Midbrain (tissue), 1 donor: ENCODE data around the gene SPAG9.
A peak's percentile ranks its signal among the peaks of the same experiment; 100 is the strongest.
"Not testable (repeated sequence)": the region's sequence is repeated elsewhere in the genome, so short reads cannot be mapped to it uniquely, and the experiment has no call there.

Experiments
- DNase-seq: peaks from one replicate; lab custom pipeline; 2025; lab: John Stamatoyannopoulos, UW

Gene SPAG9

GRCh38 chr17:51088287-51088686 lies 32.4 kb downstream of the SPAG9 start:
- DNase-seq = no peak

GRCh38 chr17:51087072-51087757 lies 33.5 kb downstream of the SPAG9 start:
- DNase-seq = no peak

- DNase-seq = no peak
Measured at GRCh38 chr17:51085150-51085805, 35.4 kb downstream of the SPAG9 start.

DNA sequence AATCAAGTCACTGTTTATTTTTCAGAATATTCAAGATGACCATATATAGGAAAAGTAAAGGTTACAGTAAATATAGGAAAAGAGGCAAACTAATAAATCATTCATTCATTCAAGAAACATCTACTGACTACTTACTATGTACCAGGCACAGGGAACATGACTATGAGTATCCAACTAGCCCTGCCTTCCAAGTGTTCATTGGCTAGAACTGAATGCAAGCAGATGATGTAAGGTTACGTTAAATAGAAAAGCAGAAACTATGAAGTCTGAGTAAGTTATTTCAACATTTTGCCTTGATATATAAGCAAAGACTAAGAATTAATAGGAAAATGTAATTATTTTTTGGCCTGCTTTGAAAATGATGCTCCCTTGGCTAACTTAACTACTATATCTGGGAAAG lies 36.7 kb downstream of the SPAG9 start:
- no peak for DNase-seq

DNA sequence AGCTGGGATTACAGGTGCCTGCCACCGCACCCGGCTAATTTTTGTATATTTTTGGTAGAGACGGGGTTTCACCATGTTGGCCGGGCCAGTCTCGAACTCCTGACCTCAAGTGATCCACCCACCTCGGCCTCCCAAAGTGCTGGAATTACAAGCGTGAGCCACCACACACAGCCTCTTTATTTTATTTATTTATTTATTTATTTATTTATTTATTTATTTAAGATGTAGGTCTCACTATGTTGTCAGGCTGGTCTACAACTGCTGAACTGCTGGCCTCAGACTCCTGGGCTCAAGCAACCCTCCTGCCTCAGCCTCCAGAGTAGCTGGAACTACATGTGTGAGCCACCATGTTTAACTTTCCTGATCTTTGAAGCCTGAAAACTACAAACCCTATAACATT lies 37.3 kb downstream of the SPAG9 start:
- not testable (repeated sequence) for DNase-seq

DNA sequence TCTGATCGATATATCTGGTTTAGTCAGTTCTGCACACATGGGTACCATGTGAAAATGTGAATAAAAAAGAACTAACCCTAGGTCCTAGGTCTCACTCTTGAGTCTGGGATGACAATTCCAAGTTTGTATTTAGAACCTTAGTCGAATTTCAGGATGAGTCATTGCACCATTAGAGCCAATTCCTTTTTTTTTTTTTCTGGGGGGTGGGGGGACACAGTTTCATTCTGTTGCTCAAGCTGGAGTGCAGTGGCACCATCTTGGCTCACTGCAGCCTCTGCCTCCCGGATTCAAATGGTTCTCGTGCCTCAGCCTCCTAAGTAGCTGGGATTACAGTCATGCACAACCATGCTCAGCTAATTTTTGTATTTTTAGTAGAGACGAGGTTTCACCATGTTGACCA lies 41.6 kb downstream of the SPAG9 start:
- DNase-seq = no peak

DNA sequence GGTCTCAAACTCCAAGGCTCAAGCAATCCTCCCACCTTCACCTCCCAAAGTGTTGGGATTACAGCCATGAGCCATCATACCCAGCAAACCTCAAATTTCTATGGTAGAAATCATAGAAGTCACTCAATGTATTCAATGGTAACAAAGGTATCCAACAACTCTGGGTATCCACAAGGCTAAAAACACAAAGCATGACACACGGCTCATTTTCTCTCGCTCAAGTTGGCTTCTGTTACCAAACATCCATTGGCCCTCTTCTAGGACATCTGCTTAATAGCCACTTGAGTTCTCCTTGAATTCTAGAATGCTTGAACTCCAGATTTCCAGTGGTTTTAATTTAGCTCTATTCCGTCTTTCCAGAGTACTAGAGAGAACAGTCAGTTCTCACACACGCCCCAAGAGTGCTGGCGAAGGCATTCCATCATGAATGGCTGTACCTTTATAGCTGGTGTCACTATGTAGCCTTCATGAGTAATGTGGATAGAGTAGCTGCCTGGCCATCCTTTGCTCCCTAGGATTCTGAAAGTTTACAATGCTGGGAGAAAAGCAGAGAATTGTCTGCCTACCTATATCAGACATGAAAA lies 42.6 kb downstream of the SPAG9 start:
- DNase-seq = no peak

- no peak for DNase-seq
Measured at GRCh38 chr17:51076821-51077220, 43.8 kb downstream of the SPAG9 start.

- DNase-seq = no peak
Measured at GRCh38 chr17:51071556-51071955, 49.1 kb downstream of the SPAG9 start.

GRCh38 chr17:51065466-51065865 lies 55.2 kb downstream of the SPAG9 start:
- DNase-seq = no peak

DNA sequence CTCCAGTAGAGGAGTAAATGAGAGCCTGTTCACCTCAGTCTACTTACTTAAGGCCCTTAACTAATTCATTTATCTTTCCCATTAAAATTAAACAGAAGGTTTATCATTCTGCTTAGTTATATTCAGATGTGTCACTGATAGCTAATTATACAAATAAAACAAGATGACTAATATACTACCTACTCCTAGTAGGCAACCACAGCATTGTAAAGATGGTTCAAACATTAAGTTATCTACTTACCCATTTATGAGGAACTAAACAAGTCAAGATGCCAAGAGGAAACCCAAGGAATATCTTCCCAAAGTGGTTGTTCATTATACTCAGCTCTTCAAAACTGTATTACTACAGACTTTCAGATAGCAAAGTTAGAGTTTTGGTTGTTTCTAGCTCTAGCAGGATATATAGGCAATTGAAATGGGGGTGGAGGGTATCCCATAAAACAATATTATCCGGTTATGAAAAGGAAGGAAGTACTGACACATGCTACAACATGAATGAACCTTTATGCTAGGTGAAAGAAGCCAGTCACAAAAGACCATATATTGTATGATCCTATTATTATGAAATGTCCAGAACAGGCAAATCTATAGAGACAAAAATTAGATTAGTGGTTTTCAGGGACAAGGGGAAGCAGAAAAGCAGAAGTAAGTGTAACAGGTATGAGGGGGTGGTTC lies 56.5 kb downstream of the SPAG9 start:
- DNase-seq = no peak

DNA sequence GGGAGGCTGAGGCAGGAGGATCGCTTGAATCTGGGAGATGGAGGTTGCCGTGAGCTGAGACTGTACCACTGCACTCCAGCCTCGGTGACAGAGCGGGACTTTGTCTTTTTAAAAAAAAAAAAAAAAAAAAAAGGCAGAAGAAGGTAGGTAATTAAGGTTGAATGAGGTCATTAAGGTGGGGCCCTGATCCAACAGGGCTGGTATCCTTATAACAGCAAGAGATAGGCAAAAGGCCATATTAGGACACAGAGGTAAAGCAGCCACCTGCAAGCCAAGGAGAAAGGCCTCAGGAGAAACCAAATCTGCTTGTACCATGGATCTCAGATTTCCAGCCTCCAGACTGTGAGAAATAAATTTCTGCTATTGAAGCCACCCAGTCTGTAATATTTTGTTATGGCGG lies 60.3 kb downstream of the SPAG9 start:
- no peak for DNase-seq

- DNase-seq = no peak
Measured at GRCh38 chr17:51059781-51060180, 60.9 kb downstream of the SPAG9 start.

GRCh38 chr17:51057534-51057933 lies 63.1 kb downstream of the SPAG9 start:
- DNase-seq = no peak

DNA sequence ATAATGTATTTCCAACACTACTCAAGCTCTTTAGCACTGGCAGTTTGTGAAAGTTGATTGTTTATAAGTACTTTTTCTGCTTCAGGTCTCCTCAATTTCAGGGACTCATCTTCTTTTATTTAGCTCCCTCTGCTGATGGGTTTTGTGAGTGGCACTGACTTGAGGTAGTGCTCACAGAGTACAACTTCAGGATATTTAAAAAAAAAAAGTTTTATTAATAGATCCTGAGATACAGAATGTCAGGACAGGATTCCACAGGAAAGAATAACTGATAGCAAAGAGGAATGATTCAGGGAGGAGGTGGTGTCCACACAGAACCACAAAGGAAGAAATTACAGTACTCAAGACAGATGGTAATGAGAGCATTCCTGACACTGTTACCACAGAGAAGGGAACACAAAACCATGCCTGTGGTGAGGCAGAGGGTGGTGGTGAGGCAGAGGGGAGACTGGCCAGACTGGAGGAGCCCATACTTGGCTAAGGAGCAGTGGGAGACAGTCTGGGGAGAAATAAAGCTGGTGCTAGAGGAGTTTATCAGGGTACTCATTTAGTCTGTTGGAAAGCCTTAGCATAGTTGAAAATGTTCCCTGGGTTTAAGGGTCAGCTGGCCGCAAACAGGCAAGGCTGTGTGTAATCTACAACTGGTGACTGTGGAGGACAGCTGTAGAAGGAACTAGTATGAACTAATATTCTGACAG lies 63.7 kb downstream of the SPAG9 start:
- DNase-seq = peak; percentile 63

GRCh38 chr17:51054748-51055147 lies 65.9 kb downstream of the SPAG9 start:
- no peak for DNase-seq

DNA sequence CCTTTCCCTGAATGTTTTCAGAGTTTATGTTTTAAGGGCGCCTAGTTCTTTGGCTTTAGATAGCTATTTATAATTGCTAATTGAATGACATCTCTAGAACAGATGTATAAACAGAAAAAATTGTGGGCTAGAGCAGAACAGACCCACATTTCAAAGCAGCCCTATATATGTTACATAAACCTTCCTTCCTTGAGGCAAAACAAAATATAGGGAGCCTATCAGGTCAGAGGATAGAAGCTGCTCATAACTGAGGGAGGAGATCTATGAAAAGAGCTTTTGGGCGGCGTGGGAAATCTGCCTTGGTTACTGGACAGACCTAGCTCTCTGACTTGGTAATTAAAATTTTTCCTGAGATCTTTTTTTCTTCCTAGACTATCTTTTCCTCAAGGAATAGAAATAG lies 68.4 kb downstream of the SPAG9 start:
- DNase-seq = no peak

GRCh38 chr17:51050291-51051033 lies 70.2 kb downstream of the SPAG9 start:
- no peak for DNase-seq

DNA sequence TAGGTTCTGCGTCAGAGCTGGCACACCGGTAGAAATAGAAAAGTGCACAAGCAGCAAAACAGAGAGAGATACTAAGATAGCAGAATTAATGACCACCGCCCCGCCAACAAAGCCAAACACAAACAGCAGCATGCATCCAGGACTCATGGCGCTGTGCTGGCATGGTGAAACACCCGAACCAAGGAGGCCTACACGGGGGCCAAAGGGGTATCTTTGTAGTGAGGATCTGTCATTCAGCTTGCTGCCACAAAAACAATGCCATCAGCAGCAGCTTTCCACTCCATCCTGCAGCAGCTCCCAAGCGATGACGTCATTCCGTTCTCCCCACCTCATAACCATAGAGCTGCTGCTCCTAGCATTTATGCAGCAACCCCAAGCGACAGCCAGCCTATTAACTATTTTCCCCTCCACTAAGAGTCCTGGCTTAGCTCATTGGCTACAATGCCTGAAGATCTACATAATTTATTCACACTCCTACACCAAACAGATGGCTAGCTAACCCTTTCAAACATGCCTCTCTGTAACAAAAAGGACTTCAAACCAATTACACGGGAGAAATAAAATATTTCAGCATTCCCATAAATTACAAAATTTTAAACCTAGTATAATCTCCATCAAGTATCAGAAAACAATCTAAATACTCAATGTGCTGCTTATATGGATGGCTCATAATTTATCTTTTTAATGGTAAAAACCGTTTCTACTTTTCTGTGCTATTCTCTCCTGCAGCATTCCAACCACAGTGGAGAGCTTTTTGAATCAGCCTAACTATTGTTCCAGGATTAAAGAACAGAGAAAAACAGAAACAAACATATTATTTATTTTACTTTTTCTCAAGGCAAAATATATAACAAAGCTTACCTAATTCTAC lies 73.9 kb downstream of the SPAG9 start:
- peak; percentile 93 for DNase-seq

DNA sequence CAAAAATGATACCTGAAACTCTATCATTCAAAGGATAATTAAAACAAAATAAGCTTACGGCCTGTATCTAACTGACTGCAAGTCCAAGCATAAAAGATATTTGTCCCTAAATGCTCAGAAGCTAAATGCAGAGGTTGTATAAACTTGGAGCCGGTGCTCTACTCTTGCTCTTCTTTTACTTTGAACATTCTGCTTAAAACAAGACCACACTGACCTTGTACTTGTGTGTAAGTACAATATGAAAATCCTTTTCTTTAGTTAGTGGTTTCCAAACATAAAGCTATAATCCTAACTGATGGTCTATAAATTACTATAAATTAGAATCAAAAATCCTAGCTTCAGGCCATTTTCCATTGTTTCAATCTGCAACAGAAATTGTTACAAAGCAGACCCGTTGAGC lies 74.6 kb downstream of the SPAG9 start:
- peak; percentile 47 for DNase-seq

DNA sequence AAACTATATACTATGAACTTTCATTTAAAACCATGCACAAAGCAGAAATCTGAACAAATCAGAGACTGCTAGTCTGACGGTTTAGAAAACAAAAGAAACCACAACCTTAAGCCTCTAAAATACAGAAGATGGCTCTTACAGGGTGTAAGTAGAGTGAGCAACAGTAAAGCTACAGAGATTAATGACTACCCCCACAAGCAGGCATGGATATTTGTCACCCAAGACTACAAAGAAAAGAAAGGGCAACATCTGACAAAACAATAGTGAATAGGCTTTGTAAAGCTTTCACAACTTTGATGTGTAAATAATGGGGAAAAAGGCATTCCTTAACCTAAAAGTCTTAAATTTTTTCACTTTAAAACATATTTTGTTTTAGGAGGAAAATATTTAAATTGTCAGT lies 75.0 kb downstream of the SPAG9 start:
- peak; percentile 49 for DNase-seq
